OCI-LY1 (cell line): Measurements from ENCODE around the gene ANAPC13.

Experiments used
- H2AFZ ChIP-seq: fragments of 200-600 bp; sonication (generic), shearing (Covaris generic); 2 replicates; pipeline ENCODE4 v1.6.0; 2014; ENCODE audit warnings: antibody characterized with exemption, mild to moderate bottlenecking, low read length
- H3F3A ChIP-seq: fragments of 200-600 bp; sonication (generic), shearing (Covaris generic); 2 replicates; pipeline ENCODE4 v1.6.0; 2014; ENCODE audit warnings: mild to moderate bottlenecking, antibody characterized with exemption, low read length, moderate library complexity; ENCODE audit not compliant: insufficient read depth
- H3K27ac ChIP-seq: fragments of 200-600 bp; sonication (generic); 2 replicates; pipeline ENCODE4 v1.5.1; 2014; ENCODE audit warnings: low read length, mixed run types, mild to moderate bottlenecking, low read depth; ENCODE audit not compliant: poor library complexity, severe bottlenecking
- H3K27me3 ChIP-seq: fragments of 200-600 bp; sonication (generic); 2 replicates; pipeline ENCODE4 v1.6.0; 2014; ENCODE audit warnings: antibody characterized with exemption, mild to moderate bottlenecking, low read length, moderate library complexity; ENCODE audit not compliant: insufficient read depth
- H3K36me3 ChIP-seq: fragments of 200-600 bp; sonication (generic); 2 replicates; pipeline ENCODE4 v1.6.1; 2014; ENCODE audit warnings: mild to moderate bottlenecking, antibody characterized with exemption, low read length, moderate library complexity, mixed read lengths; ENCODE audit not compliant: insufficient read depth
- H3K4me1 ChIP-seq: fragments of 200-600 bp; sonication (generic); 2 replicates; pipeline ENCODE4 v1.5.1; 2014; ENCODE audit warnings: mild to moderate bottlenecking, low read length, moderate library complexity; ENCODE audit not compliant: insufficient read depth, severe bottlenecking
- H3K4me2 ChIP-seq: fragments of 200-600 bp; sonication (generic), shearing (Covaris generic); 2 replicates; pipeline ENCODE4 v1.6.1; 2014; ENCODE audit warnings: low read length
- H3K4me3 ChIP-seq: fragments of 200-600 bp; sonication (generic); 2 replicates; pipeline ENCODE4 v1.5.1; 2014; ENCODE audit warnings: low read length, low read depth, mild to moderate bottlenecking, mixed read lengths; ENCODE audit not compliant: poor library complexity, severe bottlenecking
- H3K79me2 ChIP-seq: fragments of 200-600 bp; shearing (Covaris generic); 2 replicates; pipeline ENCODE4 v1.6.1; 2016; ENCODE audit warnings: mixed run types, low read length, mixed read lengths; ENCODE audit not compliant: insufficient read depth
- H3K9ac ChIP-seq: fragments of 200-600 bp; sonication (generic), shearing (Covaris generic); 2 replicates; pipeline ENCODE4 v1.6.1; 2014; ENCODE audit warnings: mild to moderate bottlenecking, low read length, mixed read lengths
- H3K9me2 ChIP-seq: fragments of 200-600 bp; sonication (generic), shearing (Covaris generic); 2 replicates; pipeline ENCODE4 v1.6.1; 2014; ENCODE audit warnings: low read depth, mild to moderate bottlenecking, low read length, mixed read lengths
- H3K9me3 ChIP-seq: fragments of 200-600 bp; shearing (Covaris generic); 2 replicates; pipeline ENCODE4 v1.6.1; 2014; ENCODE audit warnings: low read length, mixed read lengths
- H4K20me1 ChIP-seq: fragments of 200-600 bp; sonication (generic), shearing (Covaris generic); 2 replicates; pipeline ENCODE4 v1.6.0; 2016; ENCODE audit warnings: mild to moderate bottlenecking, low read length; ENCODE audit not compliant: insufficient read depth
- EZH2 ChIP-seq: fragments of 200-600 bp; sonication (generic), shearing (Covaris generic); IDR thresholded peaks from 2 replicates; pipeline ENCODE4 v1.8.0; 2017; ENCODE audit warnings: borderline replicate concordance, mixed run types, mild to moderate bottlenecking, antibody characterized with exemption, low read length, moderate library complexity, mixed read lengths
- TF ChIP-seq, protein P1 (sequence below): fragments of 200-600 bp; sonication (generic), shearing (Covaris generic); IDR thresholded peaks from 2 replicates; pipeline ENCODE4 v1.5.1; 2017; ENCODE audit warnings: mild to moderate bottlenecking, antibody characterized with exemption, low read length, moderate library complexity, mixed read lengths

ANAPC13 gene

DNA sequence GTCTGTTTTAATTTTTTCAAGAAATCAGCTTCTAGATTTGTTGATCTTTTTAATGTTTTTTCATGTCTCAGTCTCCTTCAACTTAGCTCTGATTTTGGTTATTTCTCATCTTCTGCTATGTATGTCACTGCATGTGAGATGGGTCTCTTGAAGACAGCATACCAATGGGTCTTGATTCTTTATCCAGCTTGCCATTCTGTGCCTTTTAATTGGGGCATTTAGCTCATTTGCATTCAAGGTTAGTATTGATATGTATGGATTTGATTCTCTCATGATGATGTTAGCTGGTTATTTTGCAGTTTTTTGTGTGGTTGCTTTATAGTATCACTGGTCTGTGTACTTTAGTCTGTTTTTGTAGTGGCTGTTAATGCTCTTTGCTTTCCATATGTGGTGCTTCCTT lies 39.5 kb upstream of the ANAPC13 start:
- Histone ChIP-seq H4K20me1 (no peaks in the 10 kb centered on the region), H3K4me2 (no peak overlapping the region), H3F3A (no peaks in the 10 kb centered on the region), H3K4me1 (no peaks in the 10 kb centered on the region), H3K9me3 (peaks cover 27% of the 10 kb centered on the region), H3K27ac (no peak overlapping the region), H3K9ac (no peak overlapping the region), H3K79me2 (no peaks in the 10 kb centered on the region), H3K36me3 (no peaks in the 10 kb centered on the region), H3K9me2 (no peaks in the 10 kb centered on the region), H3K4me3 (no peak overlapping the region), H2AFZ (no peak overlapping the region), H3K27me3 (no peaks in the 10 kb centered on the region)
- TF ChIP-seq, protein P1, sequence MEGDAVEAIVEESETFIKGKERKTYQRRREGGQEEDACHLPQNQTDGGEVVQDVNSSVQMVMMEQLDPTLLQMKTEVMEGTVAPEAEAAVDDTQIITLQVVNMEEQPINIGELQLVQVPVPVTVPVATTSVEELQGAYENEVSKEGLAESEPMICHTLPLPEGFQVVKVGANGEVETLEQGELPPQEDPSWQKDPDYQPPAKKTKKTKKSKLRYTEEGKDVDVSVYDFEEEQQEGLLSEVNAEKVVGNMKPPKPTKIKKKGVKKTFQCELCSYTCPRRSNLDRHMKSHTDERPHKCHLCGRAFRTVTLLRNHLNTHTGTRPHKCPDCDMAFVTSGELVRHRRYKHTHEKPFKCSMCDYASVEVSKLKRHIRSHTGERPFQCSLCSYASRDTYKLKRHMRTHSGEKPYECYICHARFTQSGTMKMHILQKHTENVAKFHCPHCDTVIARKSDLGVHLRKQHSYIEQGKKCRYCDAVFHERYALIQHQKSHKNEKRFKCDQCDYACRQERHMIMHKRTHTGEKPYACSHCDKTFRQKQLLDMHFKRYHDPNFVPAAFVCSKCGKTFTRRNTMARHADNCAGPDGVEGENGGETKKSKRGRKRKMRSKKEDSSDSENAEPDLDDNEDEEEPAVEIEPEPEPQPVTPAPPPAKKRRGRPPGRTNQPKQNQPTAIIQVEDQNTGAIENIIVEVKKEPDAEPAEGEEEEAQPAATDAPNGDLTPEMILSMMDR, result no peak
- no peak for TF ChIP-seq EZH2

DNA sequence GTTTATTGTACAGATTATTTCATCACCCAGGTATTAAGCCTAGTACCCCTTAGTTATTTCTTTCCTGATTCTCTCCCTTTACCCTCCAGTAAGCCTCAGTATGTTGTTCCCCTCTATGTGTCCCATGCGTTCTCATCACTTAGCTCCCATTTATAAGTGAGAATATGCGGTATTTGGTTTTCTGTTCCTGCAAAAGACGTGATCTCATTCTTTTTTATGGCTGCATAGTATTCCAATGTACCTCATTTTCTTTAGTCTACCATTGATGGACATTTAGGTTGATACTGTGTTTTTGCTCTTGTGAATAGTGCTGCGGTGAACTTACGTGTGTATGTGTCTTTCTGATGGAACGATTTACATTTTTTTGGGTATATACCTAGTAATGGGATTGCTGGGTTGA lies 36.8 kb upstream of the ANAPC13 start:
- H3K4me3 ChIP-seq, result no peak overlapping the region
- H3K4me2 ChIP-seq, result no peak overlapping the region
- no peak overlapping the region for H3K27ac ChIP-seq
- TF ChIP-seq, protein P1, result no peak
- TF ChIP-seq EZH2, result no peak
- H3K4me1 ChIP-seq, result no peaks in the 10 kb centered on the region
- H3K27me3 ChIP-seq, result no peaks in the 10 kb centered on the region
- no peaks in the 10 kb centered on the region for H3K9me2 ChIP-seq
- no peaks in the 10 kb centered on the region for H3K79me2 ChIP-seq
- no peak overlapping the region for H2AFZ ChIP-seq
- no peaks in the 10 kb centered on the region; the same call in none of the 2 replicates for H3K36me3 ChIP-seq
- H3F3A ChIP-seq, result no peaks in the 10 kb centered on the region
- peaks cover 33% of the 10 kb centered on the region for H3K9me3 ChIP-seq
- H3K9ac ChIP-seq, result no peak overlapping the region
- no peaks in the 10 kb centered on the region for H4K20me1 ChIP-seq

DNA sequence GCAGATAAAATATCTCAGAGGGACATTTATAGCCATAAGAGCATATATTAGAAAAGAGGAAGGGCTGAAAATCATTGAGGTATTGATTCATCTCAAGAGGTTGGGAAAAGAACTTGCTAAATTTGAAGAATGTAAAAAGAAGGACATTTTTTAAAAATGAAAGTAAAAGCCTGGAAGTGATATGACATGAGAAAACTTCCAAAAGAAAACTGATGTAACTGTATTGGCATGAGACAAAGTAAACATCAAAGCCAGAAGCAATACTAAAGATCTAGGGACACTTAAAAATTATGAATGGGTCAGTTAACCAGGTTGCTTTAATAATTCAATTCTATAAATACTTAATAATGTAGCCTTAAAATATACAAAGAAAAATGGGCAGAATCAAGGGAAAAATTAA lies 32.0 kb upstream of the ANAPC13 start:
- H3K27me3 ChIP-seq, result no peaks in the 10 kb centered on the region
- H4K20me1 ChIP-seq, result no peaks in the 10 kb centered on the region
- no peak overlapping the region for H3K4me2 ChIP-seq
- TF ChIP-seq, protein P1, result no peak
- TF ChIP-seq EZH2, result no peak
- H3K79me2 ChIP-seq, result no peaks in the 10 kb centered on the region
- no peaks in the 10 kb centered on the region for H3F3A ChIP-seq
- peaks cover 19% of the 10 kb centered on the region for H3K36me3 ChIP-seq
- peaks cover 14% of the 10 kb centered on the region; the same call in 1 of the 2 replicates for H3K9me3 ChIP-seq
- no peaks in the 10 kb centered on the region for H3K4me1 ChIP-seq
- no peak overlapping the region for H3K27ac ChIP-seq
- H3K9me2 ChIP-seq, result no peaks in the 10 kb centered on the region
- no peak overlapping the region for H3K4me3 ChIP-seq
- no peak overlapping the region for H2AFZ ChIP-seq
- H3K9ac ChIP-seq, result no peak overlapping the region
